ENCODE measurements around the gene LYSMD2. TPM values are rescaled to one million over a fixed set of nuclear protein-coding genes. Genes with fewer than 3 reads are reported as not detected.

Gene LYSMD2
- total and polyA plus RNA-seq, 5 donors from 2014 or later: 13.0 to 44.1 (median 35.5) TPM

GRCh38 chr15:51751697-51752683 is 14.5 kb upstream of the LYSMD2 start:
- Mint-ChIP-seq H3K27me3 (peaks cover 62% of the 10 kb centered on the region), H3K4me3 (peak overlapping the region; percentile 82 to 89 (median 87)), H3K27ac (peak overlapping the region in 1 of 3 donors; percentile 15), H3K4me1 (peaks cover 0 to 37% (median 19%) of the 10 kb centered on the region in 4 donors), H3K9me3 (no peaks in the 10 kb centered on the region), H3K36me3 (no peaks in the 10 kb centered on the region)
- H3K4me1 ChIP-seq (ENCODE audit: control insufficient read depth, insufficient read depth, low read length, poor library complexity, severe bottlenecking): peaks cover 14% of the 10 kb centered on the region
- no peaks in the 10 kb centered on the region for H3K9me3 ChIP-seq (ENCODE audit: control insufficient read depth in 2 of 2, low read length in 2 of 2)
- H3K27ac ChIP-seq (ENCODE audit: insufficient read depth, low read length, poor library complexity, severe bottlenecking): no peak overlapping the region
- no peaks in the 10 kb centered on the region for H3K36me3 ChIP-seq (ENCODE audit: control insufficient read depth, insufficient read depth, low read length)
- ATAC-seq (ENCODE audit: low read depth in 2 of 2) (peak; percentile 37 to 40), DNase-seq (no peak)
- peaks cover 11% of the 10 kb centered on the region for H3K27me3 ChIP-seq (ENCODE audit: control insufficient read depth, insufficient read depth, low read length)
- peak overlapping the region; percentile 56 for H3K4me3 ChIP-seq (ENCODE audit: low read depth, low read length)

GRCh38 chr15:51750792-51751696 is 13.6 kb upstream of the LYSMD2 start, which contains the start of gene TMOD2:
TMOD2 (plus strand) TSS chr15:51751597; CDS start chr15:51766442, 14,845 bp downstream.
- H3K4me1 ChIP-seq (ENCODE audit: control insufficient read depth, insufficient read depth, low read length, poor library complexity, severe bottlenecking): peaks cover 14% of the 10 kb centered on the region
- Mint-ChIP-seq H3K36me3 (no peaks in the 10 kb centered on the region), H3K27me3 (peaks cover 61% of the 10 kb centered on the region), H3K27ac (peak within 1 kb of the TSS in 2 of 3 donors; percentile 15 to 59), H3K9me3 (no peaks in the 10 kb centered on the region), H3K4me3 (peak within 1 kb of the TSS; percentile 84 to 89 (median 87)), H3K4me1 (peaks cover 0 to 37% (median 19%) of the 10 kb centered on the region in 4 donors)
- ATAC-seq (ENCODE audit: low read depth in 2 of 2) (peak; percentile 77 to 80), DNase-seq (peak; percentile 22 to 49 (median 32))
- H3K9me3 ChIP-seq (ENCODE audit: control insufficient read depth in 2 of 2, low read length in 2 of 2): no peaks in the 10 kb centered on the region
- no peaks in the 10 kb centered on the region for H3K36me3 ChIP-seq (ENCODE audit: control insufficient read depth, insufficient read depth, low read length)
- peaks cover 11% of the 10 kb centered on the region for H3K27me3 ChIP-seq (ENCODE audit: control insufficient read depth, insufficient read depth, low read length)
- peak within 1 kb of the TSS; percentile 56 for H3K4me3 ChIP-seq (ENCODE audit: low read depth, low read length)
- no peak within 1 kb of the TSS for H3K27ac ChIP-seq (ENCODE audit: insufficient read depth, low read length, poor library complexity, severe bottlenecking)

GRCh38 chr15:51750186-51750585 is 12.7 kb upstream of the LYSMD2 start:
- ATAC-seq (ENCODE audit: low read depth in 2 of 2): no peak
- peaks cover 69% of the 10 kb centered on the region for H3K27me3 Mint-ChIP-seq
- no peaks in the 10 kb centered on the region for H3K36me3 Mint-ChIP-seq
- H3K9me3 Mint-ChIP-seq: no peaks in the 10 kb centered on the region
- Histone ChIP-seq H3K27me3 (ENCODE audit: control insufficient read depth, insufficient read depth, low read length) (peaks cover 12% of the 10 kb centered on the region), H3K36me3 (ENCODE audit: control insufficient read depth, insufficient read depth, low read length) (no peaks in the 10 kb centered on the region), H3K27ac (ENCODE audit: insufficient read depth, low read length, poor library complexity, severe bottlenecking) (no peak overlapping the region), H3K9me3 (ENCODE audit: control insufficient read depth in 2 of 2, low read length in 2 of 2) (no peaks in the 10 kb centered on the region), H3K4me1 (ENCODE audit: control insufficient read depth, insufficient read depth, low read length, poor library complexity, severe bottlenecking) (peaks cover 14% of the 10 kb centered on the region), H3K4me3 (ENCODE audit: low read depth, low read length) (peak overlapping the region; percentile 11)
- H3K4me1 Mint-ChIP-seq: peaks cover 0 to 33% (median 19%) of the 10 kb centered on the region in 4 donors
- peak overlapping the region; percentile 81 to 87 (median 86) for H3K4me3 Mint-ChIP-seq
- no peak for DNase-seq
- H3K27ac Mint-ChIP-seq: no peak overlapping the region

- Mint-ChIP-seq H3K9me3 (no peaks in the 10 kb centered on the region), H3K4me3 (no peak overlapping the region), H3K27me3 (peaks cover 70% of the 10 kb centered on the region), H3K36me3 (no peaks in the 10 kb centered on the region), H3K4me1 (peaks cover 0 to 28% (median 17%) of the 10 kb centered on the region in 4 donors), H3K27ac (peak overlapping the region in 1 of 3 donors; percentile 11)
- Histone ChIP-seq H3K9me3 (ENCODE audit: control insufficient read depth in 2 of 2, low read length in 2 of 2) (no peaks in the 10 kb centered on the region), H3K36me3 (ENCODE audit: control insufficient read depth, insufficient read depth, low read length) (no peaks in the 10 kb centered on the region), H3K27me3 (ENCODE audit: control insufficient read depth, insufficient read depth, low read length) (peaks cover 13% of the 10 kb centered on the region), H3K4me1 (ENCODE audit: control insufficient read depth, insufficient read depth, low read length, poor library complexity, severe bottlenecking) (peaks cover 14% of the 10 kb centered on the region), H3K27ac (ENCODE audit: insufficient read depth, low read length, poor library complexity, severe bottlenecking) (no peak overlapping the region), H3K4me3 (ENCODE audit: low read depth, low read length) (no peak overlapping the region)
- ATAC-seq (ENCODE audit: low read depth in 2 of 2): no peak
- no peak for DNase-seq
Measured at GRCh38 chr15:51749307-51749706, 11.9 kb upstream of the LYSMD2 start.

- Histone ChIP-seq H3K27me3 (ENCODE audit: control insufficient read depth, insufficient read depth, low read length) (no peaks in the 10 kb centered on the region), H3K36me3 (ENCODE audit: control insufficient read depth, insufficient read depth, low read length) (no peaks in the 10 kb centered on the region), H3K4me1 (ENCODE audit: control insufficient read depth, insufficient read depth, low read length, poor library complexity, severe bottlenecking) (peaks cover 33% of the 10 kb centered on the region), H3K4me3 (ENCODE audit: low read depth, low read length) (no peak overlapping the region), H3K27ac (ENCODE audit: insufficient read depth, low read length, poor library complexity, severe bottlenecking) (no peak overlapping the region), H3K9me3 (ENCODE audit: control insufficient read depth in 2 of 2, low read length in 2 of 2) (no peaks in the 10 kb centered on the region)
- Mint-ChIP-seq H3K36me3 (no peaks in the 10 kb centered on the region), H3K4me3 (peak overlapping the region; percentile 77 to 96 (median 91)), H3K27me3 (peaks cover 4% of the 10 kb centered on the region), H3K4me1 (peaks cover 18 to 37% (median 32%) of the 10 kb centered on the region in 4 donors), H3K27ac (peak overlapping the region; percentile 84 to 97 (median 96)), H3K9me3 (no peaks in the 10 kb centered on the region)
- ATAC-seq (ENCODE audit: low read depth in 2 of 2) (no peak), DNase-seq (no peak)
Measured at GRCh38 chr15:51739061-51739712, 1.7 kb upstream of the LYSMD2 start.

GRCh38 chr15:51738553-51738952 is 1.1 kb upstream of the LYSMD2 start:
- peaks cover 19 to 43% (median 37%) of the 10 kb centered on the region in 4 donors for H3K4me1 Mint-ChIP-seq
- no peaks in the 10 kb centered on the region for H3K36me3 Mint-ChIP-seq
- H3K9me3 Mint-ChIP-seq: no peaks in the 10 kb centered on the region
- Histone ChIP-seq H3K9me3 (ENCODE audit: control insufficient read depth in 2 of 2, low read length in 2 of 2) (no peaks in the 10 kb centered on the region), H3K36me3 (ENCODE audit: control insufficient read depth, insufficient read depth, low read length) (no peaks in the 10 kb centered on the region), H3K4me1 (ENCODE audit: control insufficient read depth, insufficient read depth, low read length, poor library complexity, severe bottlenecking) (peaks cover 40% of the 10 kb centered on the region), H3K27ac (ENCODE audit: insufficient read depth, low read length, poor library complexity, severe bottlenecking) (peak overlapping the region; percentile 81), H3K4me3 (ENCODE audit: low read depth, low read length) (peak overlapping the region; percentile 72), H3K27me3 (ENCODE audit: control insufficient read depth, insufficient read depth, low read length) (no peaks in the 10 kb centered on the region)
- DNase-seq (no peak), ATAC-seq (ENCODE audit: low read depth in 2 of 2) (no peak)
- H3K4me3 Mint-ChIP-seq: peak overlapping the region; percentile 91 to 96 (median 92)
- peak overlapping the region; percentile 84 to 97 (median 96) for H3K27ac Mint-ChIP-seq
- peaks cover 4% of the 10 kb centered on the region for H3K27me3 Mint-ChIP-seq
